Osteocyte (in vitro differentiated cells): ENCODE results near the gene MAP3K4. TPM values are rescaled to one million over a fixed set of nuclear protein-coding genes. Genes with fewer than 3 reads are reported as not detected.

Source experiments
- DNase-seq: peaks from one replicate; pipeline ENCODE4 v3.0.0; 2021; ENCODE audit warnings: mixed read lengths; ENCODE audit not compliant: unreplicated experiment; ENCODE audit errors: extremely low spot score
- H3K27ac Mint-ChIP-seq: one replicate; pipeline ENCODE4 v1.8.0; 2021; ENCODE audit warnings: mild to moderate bottlenecking, mixed read lengths; ENCODE audit not compliant: unreplicated experiment
- H3K27me3 Mint-ChIP-seq: one replicate; pipeline ENCODE4 v1.8.0; 2021; ENCODE audit warnings: mixed read lengths; ENCODE audit not compliant: unreplicated experiment
- H3K36me3 Mint-ChIP-seq: one replicate; pipeline ENCODE4 v1.8.0; 2021; ENCODE audit warnings: mixed read lengths; ENCODE audit not compliant: unreplicated experiment
- H3K4me1 Mint-ChIP-seq: one replicate; pipeline ENCODE4 v1.8.0; 2021; ENCODE audit warnings: mixed read lengths; ENCODE audit not compliant: unreplicated experiment
- H3K4me3 Mint-ChIP-seq: one replicate; pipeline ENCODE4 v1.8.0; 2021; ENCODE audit warnings: mild to moderate bottlenecking, moderate library complexity, mixed read lengths; ENCODE audit not compliant: unreplicated experiment
- H3K9me3 Mint-ChIP-seq: one replicate; pipeline ENCODE4 v1.8.0; 2021; ENCODE audit warnings: mixed read lengths; ENCODE audit not compliant: unreplicated experiment
- CTCF ChIP-seq: fragments of 200-600 bp; sonication (generic); IDR thresholded peaks from 2 replicates; pipeline ENCODE4 v1.5.0; 2021; ENCODE audit warnings: antibody characterized with exemption, mild to moderate bottlenecking, moderate library complexity
- total RNA-seq: library from RNA; stranded (reverse); gene quantifications from 2 replicates; pipeline ENCODE4 v1.2.1, GENCODE V29; 2021

MAP3K4 gene
- total RNA-seq, 1 donor from 2014 or later: 20.7 TPM

- no peak for TF ChIP-seq CTCF
- Mint-ChIP-seq H3K4me3 (no peak overlapping the region), H3K27ac (no peak overlapping the region), H3K36me3 (peaks cover 10% of the 10 kb centered on the region), H3K4me1 (peaks cover 14% of the 10 kb centered on the region), H3K9me3 (no peaks in the 10 kb centered on the region), H3K27me3 (no peaks in the 10 kb centered on the region)
- no peak for DNase-seq
Measured at GRCh38 chr6:161023316-161023715, 31.7 kb downstream of the MAP3K4 start.

- Mint-ChIP-seq H3K27ac (no peak overlapping the region), H3K27me3 (no peaks in the 10 kb centered on the region), H3K4me3 (no peak overlapping the region), H3K4me1 (peaks cover 24% of the 10 kb centered on the region), H3K36me3 (peaks cover 10% of the 10 kb centered on the region), H3K9me3 (no peaks in the 10 kb centered on the region)
- no peak for DNase-seq
- TF ChIP-seq CTCF: no peak
Measured at GRCh38 chr6:161024364-161024920, 32.9 kb downstream of the MAP3K4 start.

GRCh38 chr6:161027385-161027784, 35.8 kb downstream of the MAP3K4 start:
- peaks cover 49% of the 10 kb centered on the region for H3K4me1 Mint-ChIP-seq
- H3K27me3 Mint-ChIP-seq: no peaks in the 10 kb centered on the region
- H3K27ac Mint-ChIP-seq: no peak overlapping the region
- peaks cover 10% of the 10 kb centered on the region for H3K36me3 Mint-ChIP-seq
- no peak for DNase-seq
- H3K9me3 Mint-ChIP-seq: no peaks in the 10 kb centered on the region
- no peak for TF ChIP-seq CTCF
- H3K4me3 Mint-ChIP-seq: no peak overlapping the region

DNA sequence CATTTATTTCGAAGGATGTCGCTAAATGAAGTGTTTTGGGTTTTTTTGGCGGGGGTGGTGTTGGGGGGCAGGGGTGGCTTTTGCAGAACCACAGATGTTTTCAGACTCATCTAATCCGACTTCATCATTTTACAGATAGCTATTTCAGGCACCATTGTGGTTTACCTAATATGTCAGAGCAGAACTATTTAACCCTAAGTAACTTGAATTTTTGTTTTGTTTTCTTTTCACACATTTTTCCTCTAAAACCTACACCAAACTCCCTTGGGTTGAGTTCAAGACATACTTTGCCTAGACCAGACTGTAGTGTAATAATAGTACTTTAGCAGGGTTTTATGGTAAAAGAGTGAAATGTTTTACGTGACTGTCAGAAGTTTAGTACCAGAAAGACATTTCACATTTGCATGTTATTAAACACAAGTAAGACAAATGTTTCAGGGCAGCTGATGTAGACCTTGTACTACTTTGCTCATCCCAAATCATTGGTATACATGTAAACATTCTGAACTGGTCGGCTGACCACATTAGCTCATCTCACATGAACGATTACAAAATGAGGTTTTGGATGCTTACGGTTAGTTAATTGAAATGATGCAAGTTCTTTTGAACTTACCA, 37.7 kb downstream of the MAP3K4 start:
- no peaks in the 10 kb centered on the region for H3K9me3 Mint-ChIP-seq
- no peak for DNase-seq
- peaks cover 57% of the 10 kb centered on the region for H3K4me1 Mint-ChIP-seq
- peak overlapping the region; percentile 80 for H3K27ac Mint-ChIP-seq
- H3K4me3 Mint-ChIP-seq: peak overlapping the region; percentile 24
- H3K36me3 Mint-ChIP-seq: peaks cover 10% of the 10 kb centered on the region
- no peak for TF ChIP-seq CTCF
- no peaks in the 10 kb centered on the region for H3K27me3 Mint-ChIP-seq

- no peak for TF ChIP-seq CTCF
- peak overlapping the region; percentile 42 for H3K27ac Mint-ChIP-seq
- no peak overlapping the region for H3K4me3 Mint-ChIP-seq
- peaks cover 46% of the 10 kb centered on the region for H3K4me1 Mint-ChIP-seq
- no peak for DNase-seq
- H3K9me3 Mint-ChIP-seq: no peaks in the 10 kb centered on the region
- no peaks in the 10 kb centered on the region for H3K27me3 Mint-ChIP-seq
- H3K36me3 Mint-ChIP-seq: peaks cover 8% of the 10 kb centered on the region
Measured at GRCh38 chr6:161031721-161032495, 40.3 kb downstream of the MAP3K4 start.
